Measurements from ENCODE around the gene CDC20B.
"Not testable (repeated sequence)": the region's sequence is repeated elsewhere in the genome, so short reads cannot be mapped to it uniquely, and the experiment has no call there.

The CDC20B gene

DNA sequence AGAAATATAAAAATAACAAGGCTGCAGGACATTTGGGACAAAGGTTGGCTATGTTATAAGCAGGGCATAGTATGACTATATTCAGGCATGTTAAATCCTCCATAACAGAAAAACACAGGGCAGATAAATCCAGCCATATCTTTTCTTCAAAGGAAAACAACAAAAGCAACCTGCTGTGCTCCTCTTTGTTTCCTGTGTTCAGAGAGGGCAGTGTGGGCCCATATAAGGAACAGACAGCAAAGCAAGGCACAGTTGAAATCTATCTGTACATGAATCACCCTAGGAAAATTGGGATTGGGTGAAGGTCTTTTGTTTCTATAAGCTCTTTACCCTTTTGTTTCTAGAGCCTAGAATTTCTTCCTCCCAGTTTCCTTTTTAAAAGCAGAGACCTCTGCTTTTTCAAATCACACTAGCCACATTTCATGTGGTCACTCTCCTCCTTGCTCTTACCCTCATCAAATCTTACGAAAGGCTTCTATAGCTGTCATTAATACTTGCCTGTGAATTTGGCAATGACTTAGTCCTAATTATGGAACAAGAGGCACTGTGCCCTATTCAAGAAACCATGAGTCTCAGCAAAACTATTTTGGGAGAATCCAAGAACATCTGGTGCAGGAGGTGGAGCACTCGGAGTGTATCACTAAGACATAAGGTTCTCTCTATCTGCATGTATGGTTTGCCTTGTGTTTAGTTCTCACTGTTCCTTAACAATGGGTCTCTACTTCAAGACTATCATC is 68.8 kb downstream of the CDC20B start:
- no peak for DNase-seq (ENCODE audit: low read depth in 2 of 2)

DNA sequence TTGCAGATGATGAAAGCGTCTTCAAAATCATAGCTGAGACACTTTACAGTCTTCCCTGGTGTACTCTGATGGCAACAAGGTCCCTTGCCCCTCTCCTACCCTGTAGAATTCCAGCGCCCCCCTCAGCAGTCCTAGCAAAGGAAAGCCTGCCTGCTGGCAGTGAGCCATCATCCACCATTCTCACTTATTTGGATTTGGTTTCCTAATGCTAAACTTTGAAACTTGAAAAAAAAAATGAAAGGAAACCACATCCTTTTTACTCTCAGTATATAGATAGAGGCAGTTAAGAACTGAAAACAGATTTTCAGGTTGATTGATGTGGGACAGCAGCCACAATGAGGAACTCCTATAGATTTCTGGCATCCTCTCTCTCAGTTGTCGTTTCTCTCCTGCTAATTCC is 70.6 kb downstream of the CDC20B start, which contains the start of gene GZMA:
TSS of gene GZMA (plus strand) at position 299 of the 400 bp plus-strand sequence. CDS start at position 336, 37 bp downstream.
- DNase-seq (ENCODE audit: low read depth in 2 of 2) = peak in 1 of 2 donors; percentile 3

DNA sequence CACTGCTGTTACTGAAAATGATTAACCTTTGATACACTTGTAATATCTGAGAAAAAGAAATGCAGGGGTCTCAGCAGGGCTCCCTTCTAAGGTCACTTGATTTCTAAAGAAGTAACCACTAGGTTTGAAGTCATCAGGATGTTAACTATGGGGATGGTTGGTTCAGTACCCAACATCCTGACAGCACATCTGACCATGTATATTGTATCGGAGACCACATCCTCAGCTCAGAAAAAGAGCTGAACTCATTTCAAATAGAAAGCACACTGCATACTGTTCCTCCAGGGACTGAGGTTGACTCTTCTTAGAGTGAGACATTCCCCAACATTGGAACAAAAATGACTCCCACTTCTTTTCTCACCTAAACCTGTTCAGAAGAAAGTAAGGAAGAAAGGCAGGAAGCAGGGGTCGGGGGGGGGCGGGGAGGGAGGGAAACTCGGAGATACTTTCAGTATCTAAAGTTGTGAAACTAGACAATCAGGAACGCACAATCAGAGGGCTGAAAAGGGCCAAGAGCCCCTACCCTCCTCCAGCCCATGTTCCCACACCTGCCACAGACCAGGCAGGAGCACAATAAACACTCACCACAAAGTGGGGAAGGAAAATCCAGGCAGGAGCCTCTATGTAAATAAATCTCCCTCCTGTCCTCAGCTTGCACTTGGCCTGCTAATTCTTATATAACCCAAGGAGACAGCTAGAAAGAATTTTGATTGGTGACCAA is 71.3 kb downstream of the CDC20B start:
- no peak for DNase-seq (ENCODE audit: low read depth in 2 of 2)

DNA sequence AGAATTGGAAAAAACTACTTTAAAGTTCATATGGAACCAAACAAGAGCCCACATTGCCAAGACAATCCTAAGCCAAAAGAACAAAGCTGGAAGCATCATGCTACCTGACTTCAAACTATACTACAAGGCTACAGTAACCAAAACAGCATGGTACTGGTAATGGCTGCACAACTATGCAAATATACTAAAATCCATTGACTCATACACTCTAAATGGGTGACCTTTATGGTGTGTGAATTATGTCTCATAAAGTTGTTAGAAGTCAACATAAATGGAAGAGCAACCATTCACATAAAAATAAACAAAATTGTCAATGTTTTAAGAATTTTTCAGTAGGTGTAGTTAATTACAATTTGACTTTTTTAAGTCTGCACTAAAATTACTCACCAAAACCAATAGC is 71.8 kb downstream of the CDC20B start:
- DNase-seq (ENCODE audit: low read depth in 2 of 2) = not testable (repeated sequence)

DNA sequence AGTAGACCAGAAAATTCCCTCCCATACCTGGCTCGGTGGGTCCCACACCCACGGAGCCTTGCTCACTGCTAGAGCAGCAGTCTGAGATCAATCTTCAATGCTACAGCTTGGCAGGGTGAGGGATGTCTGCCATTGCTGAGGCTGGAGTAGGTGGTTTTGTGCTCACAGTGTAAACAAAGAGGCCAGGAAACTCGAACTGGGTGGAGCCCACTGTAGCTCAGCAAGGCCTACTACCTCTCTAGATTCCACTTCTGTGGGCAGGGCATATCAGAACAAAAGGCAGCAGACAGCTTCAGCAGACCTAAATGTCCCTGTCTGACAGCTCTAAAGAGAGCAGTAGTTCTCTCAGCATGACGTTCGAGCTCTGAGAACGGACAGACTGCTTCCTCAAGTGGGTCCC is 76.1 kb downstream of the CDC20B start:
- peak in 1 of 2 donors; percentile 3 for DNase-seq (ENCODE audit: low read depth in 2 of 2)

DNA sequence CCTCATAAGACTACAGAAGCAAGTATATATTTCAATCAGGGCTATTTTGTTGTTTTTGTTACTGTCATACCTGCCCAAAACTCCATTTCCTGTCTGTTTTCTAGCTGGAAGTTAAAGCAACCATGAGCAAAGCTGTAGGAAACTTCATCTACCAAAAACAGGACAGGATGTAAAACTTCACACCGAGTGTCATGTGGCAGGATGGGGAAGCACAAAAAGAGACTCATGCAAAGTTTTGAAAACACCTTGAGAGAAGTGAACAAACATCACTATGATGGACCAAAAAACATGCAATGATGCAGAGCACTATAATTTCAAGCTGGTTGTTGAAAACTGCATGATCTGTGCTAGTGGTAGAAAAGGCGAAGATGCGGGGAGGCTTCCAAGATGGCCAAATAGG is 76.8 kb downstream of the CDC20B start:
- no peak for DNase-seq (ENCODE audit: low read depth in 2 of 2)

DNA sequence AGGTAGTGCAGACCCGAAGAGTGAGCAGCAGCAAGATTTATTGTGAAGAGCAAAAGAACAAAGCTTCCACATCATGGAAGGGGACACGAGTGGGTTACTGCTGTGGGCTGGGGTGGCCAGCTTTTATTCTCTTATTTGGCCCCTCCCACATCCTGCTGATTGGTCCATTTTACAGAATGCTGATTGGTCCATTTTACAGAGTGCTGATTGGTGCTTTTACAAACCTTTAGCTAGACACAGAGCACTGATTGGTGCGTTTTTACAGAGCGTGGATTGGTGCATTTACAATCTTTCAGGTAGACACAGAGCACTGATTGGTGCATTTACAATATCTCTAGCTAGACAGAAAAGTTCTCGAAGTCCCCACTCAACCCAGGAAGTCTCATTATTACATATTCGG is 82.0 kb downstream of the CDC20B start:
- not testable (repeated sequence) for DNase-seq (ENCODE audit: low read depth in 2 of 2)

DNA sequence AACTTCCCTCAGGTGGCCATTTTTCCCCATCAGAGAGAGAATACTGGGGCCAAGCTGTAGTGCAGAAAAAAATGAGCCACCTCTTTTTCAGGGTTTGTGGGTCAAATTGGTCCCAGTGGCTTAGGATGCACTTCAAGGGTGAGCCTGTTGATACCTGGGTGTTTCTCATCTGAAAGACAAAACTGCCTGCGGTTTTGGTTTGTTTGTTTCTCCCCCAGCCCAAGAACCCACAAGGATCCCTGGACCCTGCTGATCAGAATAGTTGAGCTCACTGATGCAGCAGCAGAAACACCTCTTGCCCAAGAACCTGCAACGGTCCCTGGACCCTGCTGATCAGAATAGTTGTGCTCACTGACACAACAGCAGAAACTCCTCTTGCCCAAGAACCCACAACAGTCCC is 83.7 kb downstream of the CDC20B start:
- not testable (repeated sequence) for DNase-seq (ENCODE audit: low read depth in 2 of 2)

DNA sequence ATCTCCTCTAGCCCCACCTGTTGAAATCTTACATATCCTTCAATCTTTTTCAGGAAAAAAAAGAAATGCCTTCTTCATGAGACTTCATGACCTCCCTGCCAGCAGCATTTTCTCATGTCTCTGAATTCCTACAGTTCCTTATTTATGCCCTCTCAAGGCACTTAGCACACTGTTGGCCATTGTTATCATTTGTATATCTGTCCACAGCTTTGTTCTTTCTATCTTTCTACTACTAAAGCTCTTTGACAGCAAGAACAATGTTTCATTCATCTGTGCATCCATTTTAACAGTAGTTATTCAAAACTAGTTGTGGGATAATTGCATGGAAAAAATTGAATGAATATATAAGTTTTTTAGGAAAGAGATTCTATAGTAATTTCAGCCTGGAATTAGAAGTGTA is 91.4 kb downstream of the CDC20B start:
- no peak for DNase-seq (ENCODE audit: low read depth in 2 of 2)

DNA sequence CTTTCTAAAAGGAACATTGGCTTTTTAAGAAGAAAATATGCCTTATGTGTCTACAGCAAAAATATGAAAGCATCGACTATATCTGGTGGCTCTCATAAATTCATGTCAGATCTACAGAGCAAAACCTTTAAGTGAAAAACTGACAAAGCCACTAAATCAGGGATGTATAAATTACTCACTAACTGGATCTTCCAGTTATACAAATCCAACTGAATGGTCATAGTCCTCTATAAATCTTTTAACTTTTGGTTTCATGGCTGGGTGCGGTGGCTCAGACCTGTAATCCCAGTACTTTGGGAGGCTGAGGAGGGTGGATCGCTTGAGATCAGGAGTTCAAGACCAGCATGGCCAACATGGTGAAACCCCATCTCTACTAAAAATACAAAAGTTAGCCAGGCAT is 99.8 kb downstream of the CDC20B start:
- no peak for DNase-seq (ENCODE audit: low read depth in 2 of 2)

DNA sequence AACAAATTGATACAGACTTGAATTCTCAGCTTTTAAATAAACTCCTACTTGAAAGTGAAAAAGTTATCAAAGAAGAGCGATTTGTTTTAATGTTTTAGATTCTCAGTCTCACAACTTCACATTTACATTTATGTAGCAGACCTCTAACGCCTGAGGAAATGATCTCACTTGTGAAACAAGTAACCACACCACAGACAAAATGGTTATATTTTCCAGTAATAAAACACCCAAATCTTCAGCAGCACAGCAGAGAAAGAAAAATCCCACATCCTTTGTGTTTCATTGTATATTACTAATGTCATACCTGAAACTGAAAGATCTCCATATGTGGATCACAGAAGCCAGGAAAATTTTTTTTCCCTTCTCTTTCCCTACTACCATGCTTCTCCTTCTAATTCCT is 100.3 kb downstream of the CDC20B start:
- DNase-seq (ENCODE audit: low read depth in 2 of 2) = no peak

DNA sequence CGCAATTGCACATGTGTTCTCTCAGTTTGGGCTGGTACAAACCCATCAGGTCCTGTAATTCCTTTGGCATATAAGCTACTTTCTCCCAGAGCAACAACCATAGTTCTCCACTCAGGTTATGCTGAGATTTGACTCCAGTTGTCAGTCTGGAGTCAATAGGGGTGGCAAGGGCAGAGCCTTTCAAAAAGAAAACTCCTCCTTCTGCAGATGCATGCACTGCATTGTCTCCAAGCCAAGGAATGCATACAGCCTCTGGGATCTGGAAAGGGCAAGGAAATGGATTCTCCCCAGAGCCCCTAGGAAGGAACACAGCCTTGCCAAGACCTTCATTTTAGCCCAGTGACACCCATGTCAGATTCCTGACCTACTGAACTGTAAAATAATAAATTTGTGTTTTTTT is 101.6 kb downstream of the CDC20B start:
- DNase-seq (ENCODE audit: low read depth in 2 of 2) = no peak

DNA sequence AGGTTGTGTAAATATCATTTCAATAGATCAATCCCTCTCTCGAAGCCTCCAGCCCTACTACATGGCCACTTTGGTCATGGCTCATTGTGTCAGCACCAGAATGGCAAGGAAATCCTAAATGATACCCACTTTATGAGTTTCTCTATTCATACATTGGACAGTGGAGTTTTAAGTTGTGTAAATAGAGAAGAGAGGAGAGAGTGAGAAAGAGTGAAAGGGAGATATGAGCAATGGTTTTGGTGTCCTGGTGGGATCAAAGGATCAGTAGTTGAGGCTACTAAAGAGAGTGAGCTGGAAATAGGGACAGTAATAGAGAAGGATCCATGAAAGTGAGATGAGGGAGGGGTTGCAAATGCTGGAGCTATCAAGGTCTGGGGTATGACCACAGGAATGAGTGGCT is 102.0 kb downstream of the CDC20B start:
- DNase-seq (ENCODE audit: low read depth in 2 of 2) = no peak

DNA sequence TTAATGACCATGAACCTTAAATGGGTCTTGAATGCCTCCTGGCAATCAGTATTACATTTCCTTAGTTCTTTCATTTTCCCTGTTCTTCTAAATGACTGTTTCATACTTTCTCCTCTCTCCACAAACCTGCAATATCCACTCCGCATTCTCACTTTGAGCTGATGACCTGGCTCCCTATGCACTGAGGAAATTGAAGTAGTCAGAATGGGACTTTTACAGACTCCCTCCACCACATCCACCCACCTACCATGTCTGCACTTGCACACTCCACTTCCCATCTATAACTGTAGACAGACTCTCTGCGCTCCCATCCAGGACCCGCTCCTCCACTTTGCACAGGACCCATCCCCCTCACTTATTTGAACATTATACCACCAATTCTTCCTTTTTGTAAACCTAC is 106.7 kb downstream of the CDC20B start:
- DNase-seq (ENCODE audit: low read depth in 2 of 2) = no peak

DNA sequence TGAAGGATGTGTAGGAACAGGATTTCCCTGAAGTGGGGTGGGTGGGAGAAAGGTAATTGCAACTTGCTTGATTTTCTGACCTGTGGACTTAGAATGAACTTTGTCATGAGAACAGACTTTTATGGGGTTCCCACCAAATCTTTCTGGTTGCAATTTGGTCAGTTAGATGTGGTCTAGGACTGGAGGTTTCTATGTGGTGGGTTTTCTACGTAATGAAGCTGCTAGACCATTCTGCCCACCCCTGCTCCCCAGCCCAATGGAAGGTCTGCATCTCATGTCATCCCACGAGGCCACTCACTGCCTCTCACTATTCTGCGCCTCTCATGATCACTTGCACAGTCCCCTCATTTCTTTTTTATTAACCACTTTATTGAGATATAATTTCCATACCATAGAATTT is 108.5 kb downstream of the CDC20B start:
- no peak for DNase-seq (ENCODE audit: low read depth in 2 of 2)

DNA sequence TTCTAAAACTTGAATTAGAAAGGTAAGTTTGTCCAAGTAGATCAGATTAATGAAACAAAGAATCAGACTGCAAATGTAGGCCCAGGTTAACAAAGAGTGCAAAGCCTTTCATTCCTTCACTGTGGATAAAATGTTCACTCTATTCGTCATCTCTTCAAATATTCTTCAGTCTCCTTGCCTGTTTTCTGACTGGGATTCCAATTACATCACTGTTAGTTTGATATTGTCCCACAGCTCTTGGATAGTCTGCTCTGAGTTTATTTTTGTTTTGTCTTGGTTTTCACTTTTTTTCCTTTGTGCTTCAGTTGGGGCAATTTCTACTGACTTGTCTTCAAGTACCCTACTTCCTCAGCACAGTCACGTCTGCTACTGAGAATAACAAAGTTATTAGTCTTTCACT is 109.1 kb downstream of the CDC20B start:
- no peak for DNase-seq (ENCODE audit: low read depth in 2 of 2)

DNA sequence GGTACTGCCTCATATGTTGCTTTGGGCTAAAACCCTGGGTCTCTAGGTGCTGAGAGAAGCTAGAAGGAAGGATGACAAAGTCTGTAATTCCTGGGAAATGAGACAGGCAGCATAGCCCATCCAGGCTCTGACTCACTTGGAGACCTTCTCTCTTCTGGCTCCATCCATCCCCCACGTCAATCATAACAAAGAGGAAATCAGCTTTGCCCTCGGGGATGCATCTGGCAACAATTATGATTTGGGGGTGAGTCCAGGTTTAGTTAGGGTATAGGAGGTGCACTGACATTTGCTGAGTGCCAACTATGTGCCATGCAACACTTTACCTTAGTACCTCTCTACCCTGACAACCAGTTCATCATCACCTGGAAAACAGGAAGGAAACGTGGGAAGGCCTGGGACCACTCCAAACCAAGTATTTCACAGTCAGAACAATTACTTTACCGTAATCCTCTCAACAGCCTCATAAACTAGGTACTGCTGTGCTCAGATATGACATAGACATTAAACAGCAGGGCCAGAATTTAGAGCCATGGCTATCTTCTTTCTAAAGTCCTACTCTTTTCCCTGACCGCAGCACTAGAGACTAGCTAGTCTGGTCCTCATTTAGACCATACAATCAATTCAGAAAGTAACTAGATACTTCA is 109.6 kb downstream of the CDC20B start:
- no peak for DNase-seq (ENCODE audit: low read depth in 2 of 2)
